Nephron progenitor cell (in vitro differentiated cells): Measurements from ENCODE around the gene ANKAR.
A peak's percentile ranks its signal among the peaks of the same experiment; 100 is the strongest.
"Not testable (repeated sequence)": the region's sequence is repeated elsewhere in the genome, so short reads cannot be mapped to it uniquely, and the experiment has no call there.

Source experiments
- DNase-seq: peaks from one replicate; pipeline ENCODE4 v3.0.0; 2021
- H3K27ac Mint-ChIP-seq: 2 replicates; pipeline ENCODE4 v1.8.0; 2021; ENCODE audit warnings: mild to moderate bottlenecking, moderate library complexity, mixed read lengths
- H3K27me3 Mint-ChIP-seq: 2 replicates; pipeline ENCODE4 v1.8.0; 2021; ENCODE audit warnings: mild to moderate bottlenecking, low read depth, mixed read lengths; ENCODE audit not compliant: poor library complexity
- H3K36me3 Mint-ChIP-seq: 2 replicates; pipeline ENCODE4 v1.8.0; 2021; ENCODE audit warnings: low read depth, mixed read lengths
- H3K4me1 Mint-ChIP-seq: 2 replicates; pipeline ENCODE4 v1.8.0; 2021; ENCODE audit warnings: mixed read lengths
- H3K4me3 Mint-ChIP-seq: 2 replicates; pipeline ENCODE4 v1.8.0; 2021; ENCODE audit warnings: mild to moderate bottlenecking, moderate library complexity, mixed read lengths
- H3K9me3 Mint-ChIP-seq: 2 replicates; pipeline ENCODE4 v1.8.0; 2021; ENCODE audit warnings: mild to moderate bottlenecking, moderate library complexity, mixed read lengths
- TF ChIP-seq, protein P1 (sequence below): fragments of 200-600 bp; sonication (generic); IDR thresholded peaks from 2 replicates; pipeline ENCODE4 v1.5.0; 2021; ENCODE audit warnings: antibody characterized with exemption

ANKAR gene

DNA sequence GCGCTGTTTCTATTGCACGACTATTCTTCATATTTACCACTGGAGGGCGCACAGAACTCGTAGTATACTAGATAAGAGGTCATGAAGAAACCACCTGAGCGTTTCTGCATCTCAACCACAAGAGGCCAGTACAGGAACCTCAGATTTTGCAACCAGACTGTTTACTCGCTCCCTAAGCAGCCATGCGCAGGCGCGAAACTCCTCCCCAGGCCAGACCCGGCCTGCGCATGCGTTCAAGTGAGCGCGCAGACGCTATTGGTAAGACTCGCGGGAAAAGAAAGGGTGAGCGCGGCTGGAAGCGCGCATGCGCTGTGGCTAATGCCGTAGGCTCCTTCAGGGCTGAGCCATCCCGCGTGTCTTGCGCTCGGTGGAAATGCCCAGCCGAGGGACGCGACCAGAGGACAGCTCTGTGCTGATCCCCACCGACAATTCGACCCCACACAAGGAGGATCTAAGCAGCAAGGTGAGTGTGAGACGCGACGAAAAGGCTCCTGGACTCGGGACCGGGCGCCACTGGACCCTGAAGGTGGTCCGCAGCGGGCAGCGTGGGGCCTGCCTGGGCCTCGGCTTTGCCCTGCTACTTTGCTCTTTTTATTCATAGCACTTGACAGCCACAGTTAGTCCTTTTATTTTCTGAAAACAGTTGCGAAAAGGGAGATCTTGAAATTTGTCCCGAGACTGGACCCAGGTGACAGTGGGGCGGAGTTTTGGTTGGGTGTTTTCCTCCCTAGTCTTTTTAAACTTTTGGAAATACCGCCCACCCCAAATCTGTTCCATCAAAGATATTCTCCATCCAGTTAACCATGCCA, 13.1 kb upstream of the ANKAR start, which contains the start of gene ASNSD1:
Gene ASNSD1 (plus strand): TSS at position 312 of the 809 bp plus-strand sequence. CDS start 4,674 bp downstream, outside the sequence.
- H3K9me3 Mint-ChIP-seq = no peaks in the 10 kb centered on the region
- H3K27ac Mint-ChIP-seq = no peak within 1 kb of the TSS
- no peak within 1 kb of the TSS for H3K4me3 Mint-ChIP-seq
- H3K36me3 Mint-ChIP-seq = peaks cover 19% of the 10 kb centered on the region
- H3K27me3 Mint-ChIP-seq = no peaks in the 10 kb centered on the region
- DNase-seq = peak; percentile 99
- H3K4me1 Mint-ChIP-seq = no peaks in the 10 kb centered on the region
- TF ChIP-seq, protein P1, sequence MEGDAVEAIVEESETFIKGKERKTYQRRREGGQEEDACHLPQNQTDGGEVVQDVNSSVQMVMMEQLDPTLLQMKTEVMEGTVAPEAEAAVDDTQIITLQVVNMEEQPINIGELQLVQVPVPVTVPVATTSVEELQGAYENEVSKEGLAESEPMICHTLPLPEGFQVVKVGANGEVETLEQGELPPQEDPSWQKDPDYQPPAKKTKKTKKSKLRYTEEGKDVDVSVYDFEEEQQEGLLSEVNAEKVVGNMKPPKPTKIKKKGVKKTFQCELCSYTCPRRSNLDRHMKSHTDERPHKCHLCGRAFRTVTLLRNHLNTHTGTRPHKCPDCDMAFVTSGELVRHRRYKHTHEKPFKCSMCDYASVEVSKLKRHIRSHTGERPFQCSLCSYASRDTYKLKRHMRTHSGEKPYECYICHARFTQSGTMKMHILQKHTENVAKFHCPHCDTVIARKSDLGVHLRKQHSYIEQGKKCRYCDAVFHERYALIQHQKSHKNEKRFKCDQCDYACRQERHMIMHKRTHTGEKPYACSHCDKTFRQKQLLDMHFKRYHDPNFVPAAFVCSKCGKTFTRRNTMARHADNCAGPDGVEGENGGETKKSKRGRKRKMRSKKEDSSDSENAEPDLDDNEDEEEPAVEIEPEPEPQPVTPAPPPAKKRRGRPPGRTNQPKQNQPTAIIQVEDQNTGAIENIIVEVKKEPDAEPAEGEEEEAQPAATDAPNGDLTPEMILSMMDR = peak; percentile 92

DNA sequence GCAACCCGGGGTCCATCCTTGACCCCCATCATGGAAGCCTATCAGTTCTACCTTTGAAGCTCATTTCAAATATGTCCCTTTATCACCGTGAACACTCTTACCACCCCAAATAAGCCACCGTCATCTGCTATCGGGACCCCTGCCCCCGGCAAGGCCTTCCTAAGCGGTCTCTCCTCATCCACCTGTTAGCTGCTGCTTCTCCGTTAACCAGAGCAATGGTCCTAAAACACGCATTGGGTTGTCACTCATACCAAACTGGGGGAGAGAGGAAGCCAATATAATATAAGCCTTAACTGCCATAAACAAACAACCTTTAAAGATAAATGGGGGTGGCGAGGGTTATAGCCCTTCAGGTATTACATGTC, 12.5 kb upstream of the ANKAR start:
- DNase-seq = no peak
- Mint-ChIP-seq H3K36me3 (peaks cover 23% of the 10 kb centered on the region), H3K27ac (no peak overlapping the region), H3K4me3 (no peak overlapping the region), H3K4me1 (no peaks in the 10 kb centered on the region), H3K9me3 (no peaks in the 10 kb centered on the region), H3K27me3 (no peaks in the 10 kb centered on the region)
- TF ChIP-seq, protein P1 = no peak

DNA sequence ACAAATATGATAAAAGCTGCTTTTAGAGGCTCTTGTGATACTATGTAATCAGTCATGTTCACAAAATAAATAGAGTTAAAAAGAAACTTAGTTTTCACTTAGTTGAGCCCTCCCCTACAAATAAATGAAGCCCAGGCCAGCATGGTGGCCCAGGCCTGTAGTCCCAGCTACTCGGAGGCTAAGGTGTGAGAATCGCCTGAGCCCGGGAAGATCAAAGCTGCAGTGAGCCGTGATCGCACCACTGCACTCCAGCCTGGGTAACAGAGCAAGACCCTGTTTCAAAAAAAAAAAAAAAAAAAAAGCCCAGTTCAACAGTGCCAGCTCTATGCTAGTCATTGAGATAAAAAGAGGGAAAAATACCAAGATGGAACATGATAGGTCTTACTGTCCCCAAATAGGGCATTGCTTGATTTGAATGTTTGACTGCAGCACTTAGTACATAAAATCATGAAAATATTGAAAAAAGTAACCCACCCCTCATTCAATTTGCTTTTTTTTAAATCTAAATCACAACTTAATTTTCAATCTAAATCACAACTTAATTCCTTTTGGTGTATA, 11.7 kb upstream of the ANKAR start:
- Mint-ChIP-seq H3K36me3 (peaks cover 31% of the 10 kb centered on the region), H3K27me3 (no peaks in the 10 kb centered on the region), H3K27ac (no peak overlapping the region), H3K4me3 (no peak overlapping the region), H3K4me1 (no peaks in the 10 kb centered on the region), H3K9me3 (no peaks in the 10 kb centered on the region)
- peak; percentile 25 for DNase-seq
- TF ChIP-seq, protein P1 = no peak

DNA sequence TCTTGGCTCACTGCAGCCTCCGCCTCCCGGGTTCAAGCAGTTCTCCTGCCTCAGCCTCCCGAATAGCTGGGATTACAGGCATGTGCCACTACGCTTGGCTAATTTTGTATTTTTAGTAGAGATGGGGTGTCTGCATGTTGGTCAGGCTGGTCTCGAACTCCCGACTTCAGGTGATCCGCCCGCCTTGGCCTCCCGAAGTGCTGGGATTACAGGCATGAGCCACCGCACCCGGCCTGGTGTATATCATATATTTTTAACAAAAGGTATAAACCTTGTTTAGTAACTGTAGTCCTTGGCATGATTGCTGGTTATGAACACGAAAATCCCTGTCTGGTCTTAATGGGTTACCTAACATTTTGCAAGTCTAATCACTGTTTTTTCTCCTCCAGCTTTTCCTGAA, 11.2 kb upstream of the ANKAR start:
- not testable (repeated sequence) for DNase-seq, H3K9me3 Mint-ChIP-seq, H3K27ac Mint-ChIP-seq, H3K27me3 Mint-ChIP-seq, H3K4me1 Mint-ChIP-seq
- Mint-ChIP-seq H3K4me3 (peak overlapping the region; percentile 62), H3K36me3 (peaks cover 34% of the 10 kb centered on the region)

DNA sequence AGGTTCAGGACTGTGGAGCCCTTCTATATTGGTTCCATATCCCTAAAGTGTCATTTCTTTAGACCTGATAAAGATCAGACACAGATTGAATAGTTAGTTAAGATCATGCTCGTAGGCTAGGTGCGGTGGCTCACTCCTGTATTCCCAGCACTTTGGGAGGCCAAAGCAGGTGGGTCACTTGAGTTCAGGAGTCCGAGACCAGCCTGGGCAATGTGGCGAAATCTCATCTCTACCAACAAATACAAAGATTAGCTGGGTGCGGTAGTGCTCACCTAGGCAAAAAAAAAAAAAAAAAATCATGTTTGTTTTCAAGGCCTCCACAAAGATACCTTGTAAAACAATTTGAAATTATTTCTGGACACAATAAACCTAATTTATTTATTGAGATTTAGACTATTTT, 4.6 kb upstream of the ANKAR start:
- Mint-ChIP-seq H3K4me1 (peaks cover 16% of the 10 kb centered on the region), H3K36me3 (peaks cover 61% of the 10 kb centered on the region), H3K27ac (no peak overlapping the region), H3K4me3 (no peak overlapping the region), H3K27me3 (peaks cover 5% of the 10 kb centered on the region), H3K9me3 (no peaks in the 10 kb centered on the region)
- no peak for DNase-seq
- TF ChIP-seq, protein P1 = no peak

DNA sequence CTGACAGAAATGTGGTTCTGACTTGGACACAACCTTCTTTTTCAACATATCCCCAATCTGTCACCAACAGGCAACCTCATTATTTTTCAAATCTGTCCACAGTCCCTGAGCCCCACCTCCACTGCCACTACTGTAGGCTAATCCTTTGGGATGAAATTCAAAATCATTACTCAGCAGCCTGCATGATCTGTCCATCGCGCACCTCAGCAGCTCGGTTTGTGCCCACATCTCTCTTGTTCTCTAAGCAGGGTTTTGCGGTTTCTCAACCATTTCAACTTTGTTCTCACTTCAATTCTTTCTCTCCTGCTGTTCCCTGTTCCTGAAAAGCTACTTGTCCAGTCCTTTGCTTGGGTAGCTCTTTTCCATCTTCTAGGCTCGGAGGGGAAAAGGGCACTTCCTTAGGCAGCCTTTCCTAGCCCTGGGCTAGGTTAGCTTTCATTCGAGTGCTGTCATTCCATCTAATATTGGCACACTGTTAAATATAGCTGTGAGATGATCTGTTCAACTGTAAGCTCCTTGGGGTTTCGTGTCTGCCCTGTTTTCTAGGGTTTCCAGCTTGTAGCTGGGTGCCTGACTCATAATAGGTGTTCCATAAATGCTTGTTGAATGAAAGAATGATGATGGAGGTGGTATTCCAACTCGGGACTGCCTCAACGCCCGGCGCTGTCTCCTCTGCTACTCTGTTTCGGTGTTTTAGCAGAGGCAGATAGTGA, 653 bp upstream of the ANKAR start:
- Mint-ChIP-seq H3K4me1 (peaks cover 21% of the 10 kb centered on the region), H3K27me3 (peaks cover 5% of the 10 kb centered on the region), H3K9me3 (peaks cover 20% of the 10 kb centered on the region), H3K36me3 (peaks cover 61% of the 10 kb centered on the region), H3K27ac (no peak overlapping the region), H3K4me3 (peak overlapping the region; percentile 69)
- TF ChIP-seq, protein P1 = no peak
- no peak for DNase-seq
